IPS DF 4.7 (cell line): Measurements from ENCODE around the gene CDH2.
A peak's percentile ranks its signal among the peaks of the same experiment; 100 is the strongest.

Experiments used
- DNase-seq: peaks from one replicate; pipeline ENCODE4 v3.0.0-alpha.2; 2013; ENCODE audit warnings: low spot score; ENCODE audit errors: extremely low read depth

CDH2 gene

GRCh38 chr18:28088477-28088876, 88.5 kb downstream of the CDH2 start:
- peak; percentile 79 for DNase-seq

GRCh38 chr18:28086670-28087552, 90.0 kb downstream of the CDH2 start:
- DNase-seq, result no peak

GRCh38 chr18:28081516-28081915, 95.4 kb downstream of the CDH2 start:
- no peak for DNase-seq

- DNase-seq, result no peak
Measured at GRCh38 chr18:28080876-28081300, 96.0 kb downstream of the CDH2 start.

- no peak for DNase-seq
Measured at GRCh38 chr18:28079883-28080282, 97.0 kb downstream of the CDH2 start.

GRCh38 chr18:28078849-28079248, 98.1 kb downstream of the CDH2 start:
- DNase-seq, result no peak

- DNase-seq, result no peak
Measured at GRCh38 chr18:28078298-28078697, 98.6 kb downstream of the CDH2 start.

- no peak for DNase-seq
Measured at GRCh38 chr18:28075501-28075900, 101.4 kb downstream of the CDH2 start.

GRCh38 chr18:28074076-28074475, 102.9 kb downstream of the CDH2 start:
- DNase-seq, result no peak

- no peak for DNase-seq
Measured at GRCh38 chr18:28073658-28074057, 103.3 kb downstream of the CDH2 start.

- no peak for DNase-seq
Measured at GRCh38 chr18:28071199-28071598, 105.7 kb downstream of the CDH2 start.

GRCh38 chr18:28068207-28068606, 108.7 kb downstream of the CDH2 start:
- no peak for DNase-seq

GRCh38 chr18:28067346-28067745, 109.6 kb downstream of the CDH2 start:
- DNase-seq, result no peak

- DNase-seq, result no peak
Measured at GRCh38 chr18:28065793-28066186, 111.1 kb downstream of the CDH2 start.

- no peak for DNase-seq
Measured at GRCh38 chr18:28065031-28065792, 111.7 kb downstream of the CDH2 start.

GRCh38 chr18:28063926-28064325, 113.0 kb downstream of the CDH2 start:
- DNase-seq, result no peak

GRCh38 chr18:28063271-28063761, 113.6 kb downstream of the CDH2 start:
- no peak for DNase-seq

GRCh38 chr18:28062443-28062842, 114.5 kb downstream of the CDH2 start:
- DNase-seq, result no peak

- no peak for DNase-seq
Measured at GRCh38 chr18:28059861-28060260, 117.1 kb downstream of the CDH2 start.

- DNase-seq, result no peak
Measured at GRCh38 chr18:28050545-28050944, 126.4 kb downstream of the CDH2 start.

- DNase-seq, result no peak
Measured at GRCh38 chr18:28048612-28049011, 128.3 kb downstream of the CDH2 start.

- no peak for DNase-seq
Measured at GRCh38 chr18:28045880-28046279, 131.1 kb downstream of the CDH2 start.
